Suprapubic skin (tissue), 4 donors: ENCODE measurements around the gene MAST4. TPM values are rescaled to one million over a fixed set of nuclear protein-coding genes. Genes with fewer than 3 reads are reported as not detected.

Source experiments
- DNase-seq, 2 donors: peaks; one replicate each; pipeline ENCODE4 v3.0.0-alpha.2; 2019; ENCODE audit warnings: low spot score in 2 of 2
- H3K27ac ChIP-seq: fragments of 200-600 bp; sonication (generic); one replicate; pipeline ENCODE4 v1.5.1; 2019
- H3K27me3 ChIP-seq: fragments of 200-600 bp; sonication (generic); one replicate; pipeline ENCODE4 v1.5.1; 2019
- H3K36me3 ChIP-seq: fragments of 200-600 bp; sonication (generic); one replicate; pipeline ENCODE4 v1.5.1; 2019
- H3K4me1 ChIP-seq: fragments of 200-600 bp; sonication (generic); one replicate; pipeline ENCODE4 v1.5.1; 2019
- H3K4me3 ChIP-seq: fragments of 200-600 bp; sonication (generic); one replicate; pipeline ENCODE4 v1.5.1; 2019; ENCODE audit warnings: mild to moderate bottlenecking
- H3K9me3 ChIP-seq: fragments of 200-600 bp; sonication (generic); one replicate; pipeline ENCODE4 v1.5.1; 2019
- EP300 ChIP-seq: sonication (generic); formaldehyde crosslinking; IDR thresholded peaks from one replicate; pipeline ENCODE4 v1.6.1; 2017; ENCODE audit warnings: antibody characterized with exemption
- POLR2A ChIP-seq, 2 donors: fragments of 450-650 bp; IDR thresholded peaks; one replicate each; pipeline ENCODE4 v1.6.1; 2017; ENCODE audit warnings: antibody characterized with exemption in 2 of 2, mild to moderate bottlenecking in 2 of 2, moderate library complexity in 2 of 2
- POLR2AphosphoS5 ChIP-seq, 3 donors: sonication (generic); formaldehyde crosslinking; IDR thresholded peaks; one replicate each; pipeline ENCODE4 v1.6.1; 2017; ENCODE audit warnings: antibody characterized with exemption in 3 of 3
- WGBS: methylation state at CpG from one replicate; pipeline ENCODE4 v1.1.5; 2018; 5-methylcytosine and 5-hydroxymethylcytosine counted together
- total RNA-seq, 4 donors: library from RNA; depleted of rRNA; stranded (reverse); fragments of >200 nt; gene quantifications; one replicate each; pipeline ENCODE4 v1.1.0, GENCODE V29; 2016
- TF ChIP-seq, protein P1 (sequence below), 2 donors: fragments of 200-600 bp in 1 of 2; fragments of 450-650 bp in 1 of 2; sonication (generic) in 1 of 2; IDR thresholded peaks; one replicate each; pipeline ENCODE4 v1.5.1; 2016 to 2019; ENCODE audit warnings: antibody characterized with exemption in 2 of 2, mild to moderate bottlenecking in 1 of 2, moderate library complexity in 1 of 2

Gene MAST4
- total RNA-seq, 4 donors from 2014 or later, result 79.2 to 144 (median 98.1) TPM

GRCh38 chr5:66802941-66803340, 206.7 kb downstream of the MAST4 start:
- peaks cover 5% of the 10 kb centered on the region for H3K27me3 ChIP-seq
- TF ChIP-seq, protein P1, sequence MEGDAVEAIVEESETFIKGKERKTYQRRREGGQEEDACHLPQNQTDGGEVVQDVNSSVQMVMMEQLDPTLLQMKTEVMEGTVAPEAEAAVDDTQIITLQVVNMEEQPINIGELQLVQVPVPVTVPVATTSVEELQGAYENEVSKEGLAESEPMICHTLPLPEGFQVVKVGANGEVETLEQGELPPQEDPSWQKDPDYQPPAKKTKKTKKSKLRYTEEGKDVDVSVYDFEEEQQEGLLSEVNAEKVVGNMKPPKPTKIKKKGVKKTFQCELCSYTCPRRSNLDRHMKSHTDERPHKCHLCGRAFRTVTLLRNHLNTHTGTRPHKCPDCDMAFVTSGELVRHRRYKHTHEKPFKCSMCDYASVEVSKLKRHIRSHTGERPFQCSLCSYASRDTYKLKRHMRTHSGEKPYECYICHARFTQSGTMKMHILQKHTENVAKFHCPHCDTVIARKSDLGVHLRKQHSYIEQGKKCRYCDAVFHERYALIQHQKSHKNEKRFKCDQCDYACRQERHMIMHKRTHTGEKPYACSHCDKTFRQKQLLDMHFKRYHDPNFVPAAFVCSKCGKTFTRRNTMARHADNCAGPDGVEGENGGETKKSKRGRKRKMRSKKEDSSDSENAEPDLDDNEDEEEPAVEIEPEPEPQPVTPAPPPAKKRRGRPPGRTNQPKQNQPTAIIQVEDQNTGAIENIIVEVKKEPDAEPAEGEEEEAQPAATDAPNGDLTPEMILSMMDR (IDR thresholded peaks at IDR 0.05), result no peak
- TF ChIP-seq POLR2A (IDR thresholded peaks at IDR 0.05), result no peak
- TF ChIP-seq EP300, result no peak
- TF ChIP-seq POLR2AphosphoS5 (IDR thresholded peaks at IDR 0.05), result no peak
- H3K4me3 ChIP-seq, result no peak overlapping the region
- H3K36me3 ChIP-seq, result no peaks in the 10 kb centered on the region
- no peak for DNase-seq
- H3K9me3 ChIP-seq, result no peaks in the 10 kb centered on the region
- H3K27ac ChIP-seq, result no peak overlapping the region
- WGBS, result 68% methylated on average over 3 of the region's 3 CpGs
- no peaks in the 10 kb centered on the region for H3K4me1 ChIP-seq

DNA sequence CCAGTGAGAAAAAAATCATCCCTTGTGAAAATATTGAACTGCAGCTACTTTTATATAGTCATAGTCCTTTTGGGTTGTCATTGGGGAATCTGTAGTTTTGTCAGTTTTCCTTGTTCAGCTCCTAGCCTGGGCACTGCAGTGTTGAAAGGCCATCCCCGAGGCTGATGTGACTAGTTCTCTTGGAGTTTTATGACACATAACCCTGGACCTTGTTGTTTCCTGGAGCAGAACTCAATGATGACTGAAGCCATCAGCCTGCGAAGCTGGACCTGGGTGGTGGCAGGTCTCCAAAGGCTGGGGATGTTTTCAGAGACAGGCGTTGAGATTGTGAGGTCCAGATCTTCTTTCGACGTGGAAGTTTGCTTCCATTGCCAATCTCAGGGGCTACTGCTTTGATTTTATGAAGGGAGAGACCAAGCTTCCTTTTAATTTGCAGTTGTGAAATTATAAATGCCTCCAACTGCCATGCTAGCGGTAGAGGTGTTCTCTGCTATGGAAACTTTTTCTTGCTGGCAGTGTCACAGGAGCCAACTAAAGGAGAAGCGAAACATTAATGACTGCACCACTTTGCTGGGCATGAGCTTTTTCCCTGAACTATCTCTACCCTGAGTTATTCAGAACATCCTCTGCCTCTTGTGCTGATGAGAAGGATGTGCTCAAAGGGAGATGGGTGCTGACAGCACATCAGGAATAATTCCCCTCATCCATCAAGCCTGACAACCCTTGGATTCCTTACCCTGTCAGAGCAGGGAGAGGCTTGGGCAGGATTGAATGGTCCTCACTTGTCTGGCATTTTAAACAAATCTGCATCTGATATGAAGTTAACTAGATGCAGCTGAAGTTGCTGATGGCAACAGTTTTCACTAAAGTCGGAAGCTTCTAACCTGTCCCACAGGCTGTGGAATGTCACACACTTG, 209.6 kb downstream of the MAST4 start:
- Histone ChIP-seq H3K36me3 (no peaks in the 10 kb centered on the region), H3K9me3 (no peaks in the 10 kb centered on the region), H3K4me3 (no peak overlapping the region), H3K27me3 (peaks cover 5% of the 10 kb centered on the region), H3K4me1 (no peaks in the 10 kb centered on the region), H3K27ac (no peak overlapping the region)
- WGBS, result 83% methylated on average over 8 of the region's 8 CpGs
- DNase-seq, result no peak
- TF ChIP-seq EP300, result no peak
- TF ChIP-seq POLR2A (IDR thresholded peaks at IDR 0.05), result no peak
- TF ChIP-seq, protein P1 (IDR thresholded peaks at IDR 0.05), result no peak
- TF ChIP-seq POLR2AphosphoS5 (IDR thresholded peaks at IDR 0.05), result no peak

- TF ChIP-seq, protein P1 (IDR thresholded peaks at IDR 0.05), result peak in 1 of 2 donors; percentile 24
- TF ChIP-seq POLR2AphosphoS5 (IDR thresholded peaks at IDR 0.05) (no peak), EP300 (no peak)
- 28% methylated on average over 5 of the region's 5 CpGs for WGBS
- peaks cover 5% of the 10 kb centered on the region for H3K27me3 ChIP-seq
- no peak overlapping the region for H3K4me3 ChIP-seq
- no peaks in the 10 kb centered on the region for H3K4me1 ChIP-seq
- DNase-seq, result no peak
- no peaks in the 10 kb centered on the region for H3K9me3 ChIP-seq
- no peaks in the 10 kb centered on the region for H3K36me3 ChIP-seq
- no peak overlapping the region for H3K27ac ChIP-seq
Measured at GRCh38 chr5:66807743-66808142, 211.6 kb downstream of the MAST4 start.

GRCh38 chr5:66808663-66809062, 212.5 kb downstream of the MAST4 start:
- Histone ChIP-seq H3K4me3 (no peak overlapping the region), H3K9me3 (no peaks in the 10 kb centered on the region), H3K4me1 (no peaks in the 10 kb centered on the region), H3K27me3 (peaks cover 5% of the 10 kb centered on the region), H3K36me3 (no peaks in the 10 kb centered on the region), H3K27ac (no peak overlapping the region)
- WGBS, result 92% methylated on average over 6 of the region's 6 CpGs
- no peak for DNase-seq
- TF ChIP-seq POLR2A (IDR thresholded peaks at IDR 0.05) (no peak), POLR2AphosphoS5 (IDR thresholded peaks at IDR 0.05) (no peak), EP300 (no peak)
- TF ChIP-seq, protein P1 (IDR thresholded peaks at IDR 0.05), result no peak

DNA sequence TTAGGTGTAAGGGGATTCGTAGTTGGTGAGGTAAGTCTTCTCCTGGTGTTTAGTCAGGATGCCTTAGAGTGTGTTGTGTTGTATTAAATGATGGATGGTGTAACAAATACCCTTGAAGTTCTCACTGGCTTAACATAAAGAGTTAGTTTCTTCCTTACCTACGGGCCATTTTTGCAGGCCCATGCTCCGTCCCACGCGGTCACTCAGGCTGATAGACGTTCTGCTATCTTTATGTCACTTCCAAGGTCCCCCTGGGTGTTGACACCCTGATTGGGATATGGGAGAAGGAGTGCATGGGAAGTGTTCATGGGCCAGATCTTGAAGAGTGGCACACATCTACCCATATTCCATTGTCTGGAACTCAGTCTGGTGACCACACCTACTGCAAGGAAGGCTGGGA, 214.0 kb downstream of the MAST4 start:
- peaks cover 5% of the 10 kb centered on the region for H3K27me3 ChIP-seq
- WGBS, result 88% methylated on average over 6 of the region's 6 CpGs
- TF ChIP-seq EP300 (no peak), POLR2AphosphoS5 (IDR thresholded peaks at IDR 0.05) (no peak), POLR2A (IDR thresholded peaks at IDR 0.05) (no peak)
- TF ChIP-seq, protein P1 (IDR thresholded peaks at IDR 0.05), result no peak
- H3K36me3 ChIP-seq, result no peaks in the 10 kb centered on the region
- no peak overlapping the region for H3K4me3 ChIP-seq
- H3K4me1 ChIP-seq, result no peaks in the 10 kb centered on the region
- no peak overlapping the region for H3K27ac ChIP-seq
- DNase-seq, result no peak
- no peaks in the 10 kb centered on the region for H3K9me3 ChIP-seq
